H9 (cell line): ENCODE measurements around the gene LIPC. TPM values are rescaled to one million over a fixed set of nuclear protein-coding genes. Genes with fewer than 3 reads are reported as not detected.

Experiments used
- DNase-seq: peaks from one replicate; pipeline ENCODE4 v3.0.0-alpha.2; 2017
- H2AFZ ChIP-seq: one replicate; pipeline ENCODE4 v1.6.1; 2013; ENCODE audit warnings: mild to moderate bottlenecking, low read length, control low read depth, moderate library complexity
- H2AK5ac ChIP-seq: 2 replicates; pipeline ENCODE4 v1.6.1; 2013; ENCODE audit warnings: low read length, control low read depth, mixed read lengths; ENCODE audit not compliant: insufficient read length
- H2BK120ac ChIP-seq: one replicate; pipeline ENCODE4 v1.6.1; 2013; ENCODE audit warnings: low read depth, mild to moderate bottlenecking, low read length, control low read depth, inconsistent platforms; ENCODE audit not compliant: poor library complexity, severe bottlenecking
- H2BK12ac ChIP-seq: 2 replicates; pipeline ENCODE4 v1.6.1; 2013; ENCODE audit warnings: low read length, control low read depth, mixed read lengths, low read depth; ENCODE audit not compliant: insufficient read length
- H2BK15ac ChIP-seq: 2 replicates; pipeline ENCODE4 v1.6.1; 2013; ENCODE audit warnings: low read depth, low read length, control low read depth
- H2BK20ac ChIP-seq: one replicate; pipeline ENCODE4 v1.6.1; 2013; ENCODE audit warnings: low read depth, mild to moderate bottlenecking, low read length, control low read depth, inconsistent platforms; ENCODE audit not compliant: poor library complexity, severe bottlenecking
- H2BK5ac ChIP-seq: 2 replicates; pipeline ENCODE4 v1.6.1; 2013; ENCODE audit warnings: low read length, control low read depth, mixed read lengths; ENCODE audit not compliant: insufficient read length
- H3K14ac ChIP-seq: 2 replicates; pipeline ENCODE4 v1.6.1; 2013; ENCODE audit warnings: low read length, control low read depth; ENCODE audit not compliant: insufficient read depth
- H3K18ac ChIP-seq: 2 replicates; pipeline ENCODE4 v1.6.1; 2013; ENCODE audit warnings: low read depth, mild to moderate bottlenecking, mixed read lengths, low read length, control low read depth; ENCODE audit not compliant: insufficient read length
- H3K23ac ChIP-seq: 2 replicates; pipeline ENCODE4 v1.6.1; 2013; ENCODE audit warnings: low read length, control low read depth, mixed read lengths, low read depth; ENCODE audit not compliant: insufficient read length
- H3K23me2 ChIP-seq: 2 replicates; pipeline ENCODE4 v1.6.1; 2013; ENCODE audit warnings: low read depth, mild to moderate bottlenecking, mixed read lengths, low read length, control low read depth; ENCODE audit not compliant: insufficient read length, poor library complexity, severe bottlenecking
- H3K27ac ChIP-seq: 2 replicates; pipeline ENCODE4 v1.5.1; 2013; ENCODE audit warnings: low read length, control low read depth, mixed read lengths, low read depth; ENCODE audit not compliant: insufficient read length
- H3K27me3 ChIP-seq: 2 replicates; pipeline ENCODE4 v1.6.1; 2013; ENCODE audit warnings: low read length, control low read depth, inconsistent platforms; ENCODE audit not compliant: insufficient read depth
- H3K4ac ChIP-seq: 2 replicates; pipeline ENCODE4 v1.6.1; 2013; ENCODE audit warnings: low read depth, mild to moderate bottlenecking, control low read depth, inconsistent platforms, low read length, moderate library complexity
- H3K4me1 ChIP-seq: 2 replicates; pipeline ENCODE4 v1.6.1; 2013; ENCODE audit warnings: low read length, control low read depth, inconsistent platforms; ENCODE audit not compliant: insufficient read depth
- H3K4me2 ChIP-seq: 2 replicates; pipeline ENCODE4 v1.6.1; 2013; ENCODE audit warnings: low read length, control low read depth, mixed read lengths; ENCODE audit not compliant: insufficient read length, insufficient read depth
- H3K56ac ChIP-seq: 2 replicates; pipeline ENCODE4 v1.6.1; 2013; ENCODE audit warnings: low read depth, mild to moderate bottlenecking, mixed read lengths, low read length, control low read depth; ENCODE audit not compliant: insufficient read length
- H3K79me1 ChIP-seq: 2 replicates; pipeline ENCODE4 v1.6.1; 2013; ENCODE audit warnings: low read depth, mild to moderate bottlenecking, moderate library complexity, low read length, control low read depth, inconsistent platforms; ENCODE audit not compliant: insufficient read depth, poor library complexity, severe bottlenecking
- H3K79me2 ChIP-seq: 2 replicates; pipeline ENCODE4 v1.6.1; 2013; ENCODE audit warnings: low read length, control low read depth, inconsistent platforms; ENCODE audit not compliant: insufficient read depth
- H3K9ac ChIP-seq: 2 replicates; pipeline ENCODE4 v1.6.1; 2013; ENCODE audit warnings: low read length, control low read depth, mixed read lengths; ENCODE audit not compliant: insufficient read length; ENCODE audit errors: extremely low read depth
- H3K9me3 ChIP-seq: one replicate; pipeline ENCODE4 v1.6.1; 2013; ENCODE audit warnings: low read depth, low read length, inconsistent platforms; ENCODE audit not compliant: control insufficient read depth
- H3T11ph ChIP-seq: one replicate; pipeline ENCODE4 v1.6.1; 2013; ENCODE audit warnings: mild to moderate bottlenecking, low read length, control low read depth, inconsistent platforms
- H4K20me1 ChIP-seq: one replicate; pipeline ENCODE4 v1.6.1; 2013; ENCODE audit not compliant: control insufficient read depth, insufficient read length, insufficient read depth
- H4K5ac ChIP-seq: 2 replicates; pipeline ENCODE4 v1.6.1; 2013; ENCODE audit warnings: low read depth, mild to moderate bottlenecking, mixed read lengths, low read length, control low read depth; ENCODE audit not compliant: insufficient read length
- H4K8ac ChIP-seq: replicated peaks from 2 replicates; pipeline ENCODE4 v1.6.1; 2013; ENCODE audit warnings: low read length, control low read depth, mixed read lengths, low read depth; ENCODE audit not compliant: insufficient read length
- H4K91ac ChIP-seq: 2 replicates; pipeline ENCODE4 v1.6.1; 2013; ENCODE audit warnings: low read depth, mild to moderate bottlenecking, moderate library complexity, mixed read lengths, low read length, control low read depth; ENCODE audit not compliant: insufficient read length
- H3K27ac Mint-ChIP-seq, 3 experiments: 2 replicates in 2 of 3; 3 replicates in 1 of 3; pipeline ENCODE4 v1.8.0; 2020 to 2021; ENCODE audit warnings: mixed read lengths in 3 of 3, mild to moderate bottlenecking in 1 of 3, moderate library complexity in 1 of 3
- H3K27me3 Mint-ChIP-seq: 2 replicates; pipeline ENCODE4 v1.8.0; 2021; ENCODE audit warnings: low read depth, mild to moderate bottlenecking, moderate library complexity, mixed read lengths
- H3K36me3 Mint-ChIP-seq, 3 experiments: 2 replicates in 2 of 3; 3 replicates in 1 of 3; pipeline ENCODE4 v1.8.0; 2020 to 2021; ENCODE audit warnings: low read depth in 3 of 3, mixed read lengths in 3 of 3; ENCODE audit not compliant: insufficient read depth in 1 of 3
- H3K4me1 Mint-ChIP-seq, 2 experiments: 2 replicates each; pipeline ENCODE4 v1.8.0; 2020; ENCODE audit warnings: mixed read lengths in 2 of 2
- H3K4me3 Mint-ChIP-seq, 2 experiments: 2 replicates in 1 of 2; 3 replicates in 1 of 2; pipeline ENCODE4 v1.8.0; 2020 to 2021; ENCODE audit warnings: mild to moderate bottlenecking in 2 of 2, mixed read lengths in 2 of 2, moderate library complexity in 1 of 2
- H3K9me3 Mint-ChIP-seq, 2 experiments: 2 replicates in 1 of 2; 3 replicates in 1 of 2; pipeline ENCODE4 v1.8.0; 2020; ENCODE audit warnings: mild to moderate bottlenecking in 2 of 2, mixed read lengths in 2 of 2, moderate library complexity in 1 of 2
- WGBS: extraction: QIAGEN DNeasy Blood & Tissue Kit; methylation state at CpG from one replicate; pipeline ENCODE4 v1.1.7; 2013; ENCODE audit warnings: missing lambda C conversion rate, low lambda C conversion rate, mixed read lengths; ENCODE audit not compliant: insufficient read length; ENCODE audit errors: extremely low coverage; 5-methylcytosine and 5-hydroxymethylcytosine counted together
- total RNA-seq: library from RNA; stranded (reverse); gene quantifications from 2 replicates; pipeline ENCODE4 v1.2.1, GENCODE V29; 2021
- TF ChIP-seq, protein P1 (sequence below): fragments of 200-600 bp; sonication (generic); conservative IDR thresholded peaks from 3 replicates; pipeline ENCODE4 v1.8.0; 2021; ENCODE audit warnings: antibody characterized with exemption, mild to moderate bottlenecking

Gene LIPC
- total RNA-seq, 1 experiment from 2014 or later = not detected

DNA sequence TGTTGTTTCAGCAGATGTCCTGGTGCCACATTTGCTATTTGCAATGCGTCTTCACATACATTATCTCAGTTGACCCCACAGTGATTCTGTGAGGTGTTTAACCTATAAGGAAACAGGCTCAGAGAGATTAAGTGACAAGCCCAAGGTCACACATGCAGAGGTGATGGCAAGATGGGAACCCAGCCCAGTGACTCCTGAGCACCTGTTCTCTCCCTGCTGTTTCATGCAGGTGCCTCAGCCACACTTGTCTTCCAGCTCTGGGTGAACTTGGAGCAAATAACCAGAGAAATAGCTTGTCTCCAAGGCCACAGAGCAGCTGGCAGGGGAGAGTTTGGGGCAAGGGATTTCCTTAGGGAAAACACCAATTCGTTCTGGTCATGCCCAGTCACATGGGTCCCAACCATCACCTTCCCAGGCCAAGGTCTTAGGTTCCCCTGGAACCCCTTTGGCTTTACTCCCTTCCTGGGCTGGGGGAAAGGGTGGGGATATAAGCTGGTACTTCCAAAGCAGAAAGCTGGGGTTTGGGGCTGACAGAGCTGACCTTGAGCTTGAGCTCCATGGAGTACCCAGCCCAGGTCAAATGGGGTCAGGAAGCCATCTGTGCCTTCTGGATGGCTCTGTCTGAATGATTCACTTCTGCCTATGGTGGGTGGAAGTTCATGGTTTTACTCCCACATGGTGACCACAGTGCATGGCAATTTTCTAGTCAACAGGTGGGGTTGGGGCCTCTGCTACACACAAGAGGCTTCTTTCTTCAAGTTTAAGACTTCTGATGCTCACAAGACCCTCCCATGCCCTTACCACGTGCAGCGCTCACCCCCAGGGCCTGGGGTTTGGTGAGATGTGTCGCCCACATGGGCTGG is 22.4 kb downstream of the LIPC start:
- Histone ChIP-seq H2AK5ac (no peak overlapping the region), H4K91ac (no peak overlapping the region), H3K14ac (no peak overlapping the region), H2BK120ac (no peak overlapping the region), H3K4me1 (no peaks in the 10 kb centered on the region), H3K23me2 (no peaks in the 10 kb centered on the region), H3K4ac (no peak overlapping the region), H3K56ac (no peak overlapping the region), H3K23ac (no peak overlapping the region), H3K27ac (no peak overlapping the region), H3K18ac (no peak overlapping the region), H2AFZ (no peak overlapping the region), H4K20me1 (no peaks in the 10 kb centered on the region), H3K4me2 (no peak overlapping the region), H2BK5ac (no peak overlapping the region), H4K5ac (no peak overlapping the region), H3K9ac (no peak overlapping the region), H3K9me3 (no peaks in the 10 kb centered on the region), H3K79me2 (no peaks in the 10 kb centered on the region), H3K27me3 (no peaks in the 10 kb centered on the region), H4K8ac (no peak overlapping the region), H2BK15ac (no peak overlapping the region), H2BK20ac (no peak overlapping the region), H2BK12ac (no peak overlapping the region), H3K79me1 (no peaks in the 10 kb centered on the region), H3T11ph (no peak overlapping the region)
- TF ChIP-seq, protein P1, sequence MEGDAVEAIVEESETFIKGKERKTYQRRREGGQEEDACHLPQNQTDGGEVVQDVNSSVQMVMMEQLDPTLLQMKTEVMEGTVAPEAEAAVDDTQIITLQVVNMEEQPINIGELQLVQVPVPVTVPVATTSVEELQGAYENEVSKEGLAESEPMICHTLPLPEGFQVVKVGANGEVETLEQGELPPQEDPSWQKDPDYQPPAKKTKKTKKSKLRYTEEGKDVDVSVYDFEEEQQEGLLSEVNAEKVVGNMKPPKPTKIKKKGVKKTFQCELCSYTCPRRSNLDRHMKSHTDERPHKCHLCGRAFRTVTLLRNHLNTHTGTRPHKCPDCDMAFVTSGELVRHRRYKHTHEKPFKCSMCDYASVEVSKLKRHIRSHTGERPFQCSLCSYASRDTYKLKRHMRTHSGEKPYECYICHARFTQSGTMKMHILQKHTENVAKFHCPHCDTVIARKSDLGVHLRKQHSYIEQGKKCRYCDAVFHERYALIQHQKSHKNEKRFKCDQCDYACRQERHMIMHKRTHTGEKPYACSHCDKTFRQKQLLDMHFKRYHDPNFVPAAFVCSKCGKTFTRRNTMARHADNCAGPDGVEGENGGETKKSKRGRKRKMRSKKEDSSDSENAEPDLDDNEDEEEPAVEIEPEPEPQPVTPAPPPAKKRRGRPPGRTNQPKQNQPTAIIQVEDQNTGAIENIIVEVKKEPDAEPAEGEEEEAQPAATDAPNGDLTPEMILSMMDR = no peak
- Mint-ChIP-seq H3K27ac (no peak overlapping the region), H3K9me3 (no peaks in the 10 kb centered on the region), H3K27me3 (no peaks in the 10 kb centered on the region; the same call in 1 of the 2 replicates), H3K36me3 (no peaks in the 10 kb centered on the region), H3K4me3 (no peak overlapping the region), H3K4me1 (peaks cover under 1 to 7% of the 10 kb centered on the region in 2 experiments)
- DNase-seq = no peak
- no CpG with 5 or more reads among the region's 5 CpGs for WGBS
